A549 treated with CpdA at 1 μM for 4 hours (cell line): ENCODE data around the gene MRFAP1L1. TPM values are rescaled to one million over a fixed set of nuclear protein-coding genes. Genes with fewer than 3 reads are reported as not detected.

ENCODE experiments used
- total RNA-seq: library from RNA; stranded (reverse); fragments of 200-300 nt; extraction: Qiagen RNA extraction; gene quantifications from 5 replicates; pipeline ENCODE4 v1.2.3, GENCODE V29; 2022; ENCODE audit warnings: low read depth

Gene MRFAP1L1
- total RNA-seq: 29.9 to 34.8 TPM (median 32.6 TPM) in 5 replicates

DNA sequence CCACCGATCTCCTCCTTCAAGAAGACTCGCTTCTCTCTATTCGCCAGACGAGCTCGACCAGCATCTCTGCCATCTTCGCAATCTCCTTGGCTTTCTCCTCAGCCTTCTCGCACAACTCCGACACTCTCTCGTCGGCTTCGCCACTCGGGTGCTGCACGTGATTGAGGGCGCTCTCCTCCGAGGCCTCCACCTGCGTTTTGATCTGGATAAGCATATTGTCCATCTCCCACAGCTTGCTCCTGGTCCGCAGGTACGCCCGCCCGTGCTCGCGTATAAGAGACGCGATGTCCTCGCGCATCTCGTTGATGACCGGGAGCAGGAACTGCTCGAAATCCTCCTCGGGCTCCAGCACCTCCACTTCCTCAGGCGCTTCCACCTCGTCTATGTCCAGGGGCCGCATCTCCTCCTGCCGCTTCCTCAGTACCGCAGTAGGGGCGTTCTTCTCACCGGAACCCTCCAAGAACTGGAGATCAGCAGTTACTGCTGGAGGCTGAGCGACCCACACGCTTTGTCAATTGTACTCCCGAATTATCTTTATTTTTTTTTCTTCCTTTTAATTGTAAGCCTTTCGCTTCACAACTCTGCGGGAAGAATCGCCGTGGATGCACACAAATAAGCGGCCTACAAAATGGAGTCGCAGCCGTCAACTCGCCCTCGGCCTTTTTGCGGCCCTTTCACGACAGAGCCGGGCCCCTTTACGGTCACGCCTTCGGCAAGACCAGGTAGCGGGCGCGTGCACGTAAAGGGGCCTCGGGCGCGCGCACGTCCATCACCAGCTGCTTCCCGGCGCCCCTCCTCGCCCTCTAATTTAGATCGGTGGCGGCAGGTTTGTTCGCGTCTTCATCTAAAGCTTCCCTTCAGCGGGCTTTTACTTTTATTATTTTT is at the start of gene MRFAP1L1:
Gene MRFAP1L1, minus strand, starts transcription at position 636 of the 885 bp plus-strand sequence. Its CDS starts 236 bp downstream, at position 400.

DNA sequence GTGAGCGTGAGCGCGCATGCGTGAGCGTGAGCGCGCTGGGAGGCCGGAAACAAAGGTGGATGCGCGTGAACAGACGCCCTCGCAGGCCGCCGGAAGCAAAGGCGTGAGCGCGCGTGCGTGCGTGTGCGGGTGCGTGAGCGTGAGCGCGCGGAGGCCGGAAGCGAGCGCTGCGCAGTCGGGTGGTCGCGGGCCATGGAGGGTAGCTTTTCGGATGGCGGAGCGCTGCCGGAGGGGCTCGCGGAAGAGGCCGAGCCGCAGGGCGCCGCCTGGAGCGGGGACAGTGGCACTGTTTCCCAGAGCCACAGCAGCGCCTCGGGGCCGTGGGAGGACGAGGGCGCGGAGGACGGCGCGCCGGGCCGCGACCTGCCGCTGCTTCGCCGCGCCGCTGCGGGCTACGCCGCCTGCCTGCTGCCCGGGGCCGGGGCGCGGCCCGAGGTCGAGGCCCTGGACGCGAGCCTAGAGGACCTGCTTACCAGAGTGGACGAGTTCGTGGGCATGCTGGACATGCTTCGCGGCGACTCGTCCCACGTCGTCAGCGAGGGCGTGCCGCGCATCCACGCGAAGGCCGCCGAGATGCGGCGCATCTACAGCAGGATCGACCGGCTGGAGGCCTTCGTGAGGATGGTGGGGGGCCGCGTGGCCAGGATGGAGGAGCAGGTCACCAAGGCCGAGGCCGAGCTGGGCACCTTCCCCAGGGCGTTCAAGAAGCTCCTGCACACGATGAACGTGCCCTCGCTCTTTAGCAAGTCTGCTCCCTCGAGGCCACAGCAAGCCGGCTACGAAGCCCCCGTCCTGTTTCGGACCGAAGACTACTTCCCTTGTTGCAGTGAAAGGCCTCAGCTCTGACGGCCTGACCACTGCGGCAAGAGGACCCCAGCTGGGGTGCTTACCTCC is 6.6 kb upstream of the MRFAP1L1 start, which contains the start of gene BLOC1S4:
Gene BLOC1S4, plus strand, starts transcription at position 157 of the 894 bp plus-strand sequence. Its CDS starts 36 bp downstream, at position 193.

DNA sequence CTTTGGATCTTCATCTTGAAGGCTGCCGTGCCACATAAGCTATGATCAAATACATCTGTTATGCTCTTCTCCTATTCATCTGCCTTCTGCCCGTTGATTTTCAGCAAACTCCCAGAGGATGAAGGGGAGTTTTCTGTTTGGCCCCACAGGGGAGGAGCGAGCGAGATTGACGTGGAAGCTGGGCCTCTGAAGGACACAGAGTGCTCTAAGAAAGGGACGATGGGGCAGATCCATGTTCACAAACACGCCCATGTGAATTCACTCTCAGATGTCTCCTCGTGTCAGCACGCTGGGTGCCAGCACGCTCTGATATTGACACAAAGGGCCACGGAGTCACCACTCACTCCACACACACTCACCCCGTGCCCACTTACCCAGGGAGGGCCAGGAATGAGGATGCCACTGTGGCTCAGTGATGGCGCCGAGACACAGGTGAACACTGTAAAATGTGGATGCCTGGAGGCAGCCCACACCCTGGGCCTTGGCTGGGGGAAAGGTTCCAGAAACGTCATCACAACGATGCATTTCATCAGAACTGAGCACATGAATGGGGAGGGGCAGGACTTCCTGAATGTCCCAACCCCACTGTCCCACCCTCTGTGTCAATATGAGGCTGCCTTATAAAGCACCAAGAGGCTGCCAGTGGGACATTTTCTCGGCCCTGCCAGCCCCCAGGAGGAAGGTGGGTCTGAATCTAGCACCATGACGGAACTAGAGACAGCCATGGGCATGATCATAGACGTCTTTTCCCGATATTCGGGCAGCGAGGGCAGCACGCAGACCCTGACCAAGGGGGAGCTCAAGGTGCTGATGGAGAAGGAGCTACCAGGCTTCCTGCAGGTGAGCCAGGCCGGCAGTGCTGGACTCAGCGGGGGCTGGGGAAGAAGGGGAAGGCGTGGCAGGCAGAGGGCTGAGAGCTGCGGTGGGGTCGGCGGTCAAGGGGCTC is 16.2 kb downstream of the MRFAP1L1 start, which contains the start of gene S100P:
Gene S100P, plus strand, starts transcription at position 648 of the 946 bp plus-strand sequence. Its CDS starts 55 bp downstream, at position 703.

Other genes with a start within 250 kb of the MRFAP1L1 start
- 33.0 to 40.4 TPM (median 38.6 TPM) in 5 replicates for gene PPP2R2C, start 237.3 kb downstream of the MRFAP1L1 start, total RNA-seq
- 8.6 to 9.8 TPM (median 9.7 TPM) in 5 replicates for gene MAN2B2, start 134.7 kb downstream of the MRFAP1L1 start, total RNA-seq
- 237 to 261 TPM (median 251 TPM) in 5 replicates for gene MRFAP1, start 69.2 kb downstream of the MRFAP1L1 start, total RNA-seq
- gene S100P, start 16.0 kb downstream of the MRFAP1L1 start, total RNA-seq: 17.7 to 70.6 TPM (median 57.8 TPM) in 5 replicates
- 12.7 to 15.8 TPM (median 14.1 TPM) in 5 replicates for gene BLOC1S4, start 6.3 kb upstream of the MRFAP1L1 start, total RNA-seq
- gene KIAA0232, start 72.9 kb upstream of the MRFAP1L1 start, total RNA-seq: 5.3 to 9.6 TPM (median 8.2 TPM) in 5 replicates
- gene TBC1D14, start 200.0 kb upstream of the MRFAP1L1 start, total RNA-seq: 31.2 to 34.7 TPM (median 33.8 TPM) in 5 replicates